VCaP (cell line): ENCODE measurements around the gene TMEM126B.

Source experiments
- H3K27ac ChIP-seq: fragments of 450-650 bp; 2 replicates; pipeline ENCODE4 v1.5.1; 2017
- TF ChIP-seq, protein P1 (sequence below): fragments of 450-650 bp; conservative IDR thresholded peaks from 2 replicates; pipeline ENCODE4 v1.5.1; 2017; ENCODE audit warnings: mild to moderate bottlenecking, moderate library complexity

Gene TMEM126B

DNA sequence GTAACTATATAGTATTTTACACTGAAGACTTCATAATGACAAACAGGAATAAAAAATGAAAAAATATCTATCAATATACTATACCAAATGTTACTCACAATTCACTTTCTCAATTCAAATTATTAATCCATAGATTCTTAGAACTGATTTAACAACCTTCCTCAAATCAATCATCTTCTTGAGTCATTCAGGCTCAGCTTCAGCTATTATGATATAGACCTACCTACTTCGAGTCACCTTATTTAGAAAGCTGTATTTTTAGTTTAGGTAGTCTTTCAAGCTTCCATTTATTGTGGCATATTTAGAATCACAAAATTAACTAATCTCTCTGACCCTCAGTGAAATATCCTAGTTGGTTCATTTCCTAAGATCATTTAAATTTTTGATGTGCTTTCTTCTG is 28.4 kb downstream of the TMEM126B start:
- TF ChIP-seq, protein P1, sequence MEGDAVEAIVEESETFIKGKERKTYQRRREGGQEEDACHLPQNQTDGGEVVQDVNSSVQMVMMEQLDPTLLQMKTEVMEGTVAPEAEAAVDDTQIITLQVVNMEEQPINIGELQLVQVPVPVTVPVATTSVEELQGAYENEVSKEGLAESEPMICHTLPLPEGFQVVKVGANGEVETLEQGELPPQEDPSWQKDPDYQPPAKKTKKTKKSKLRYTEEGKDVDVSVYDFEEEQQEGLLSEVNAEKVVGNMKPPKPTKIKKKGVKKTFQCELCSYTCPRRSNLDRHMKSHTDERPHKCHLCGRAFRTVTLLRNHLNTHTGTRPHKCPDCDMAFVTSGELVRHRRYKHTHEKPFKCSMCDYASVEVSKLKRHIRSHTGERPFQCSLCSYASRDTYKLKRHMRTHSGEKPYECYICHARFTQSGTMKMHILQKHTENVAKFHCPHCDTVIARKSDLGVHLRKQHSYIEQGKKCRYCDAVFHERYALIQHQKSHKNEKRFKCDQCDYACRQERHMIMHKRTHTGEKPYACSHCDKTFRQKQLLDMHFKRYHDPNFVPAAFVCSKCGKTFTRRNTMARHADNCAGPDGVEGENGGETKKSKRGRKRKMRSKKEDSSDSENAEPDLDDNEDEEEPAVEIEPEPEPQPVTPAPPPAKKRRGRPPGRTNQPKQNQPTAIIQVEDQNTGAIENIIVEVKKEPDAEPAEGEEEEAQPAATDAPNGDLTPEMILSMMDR: no peak
- H3K27ac ChIP-seq: no peak overlapping the region

GRCh38 chr11:85658180-85658579 is 29.8 kb downstream of the TMEM126B start:
- TF ChIP-seq, protein P1: no peak

GRCh38 chr11:85661972-85662664 is 33.7 kb downstream of the TMEM126B start:
- TF ChIP-seq, protein P1: no peak
- no peak overlapping the region; the same call in 1 of the 2 replicates for H3K27ac ChIP-seq

More at GRCh38 chr11:85658180-85658579, 29.8 kb downstream of the TMEM126B start:
- no peak overlapping the region for H3K27ac ChIP-seq

DNA sequence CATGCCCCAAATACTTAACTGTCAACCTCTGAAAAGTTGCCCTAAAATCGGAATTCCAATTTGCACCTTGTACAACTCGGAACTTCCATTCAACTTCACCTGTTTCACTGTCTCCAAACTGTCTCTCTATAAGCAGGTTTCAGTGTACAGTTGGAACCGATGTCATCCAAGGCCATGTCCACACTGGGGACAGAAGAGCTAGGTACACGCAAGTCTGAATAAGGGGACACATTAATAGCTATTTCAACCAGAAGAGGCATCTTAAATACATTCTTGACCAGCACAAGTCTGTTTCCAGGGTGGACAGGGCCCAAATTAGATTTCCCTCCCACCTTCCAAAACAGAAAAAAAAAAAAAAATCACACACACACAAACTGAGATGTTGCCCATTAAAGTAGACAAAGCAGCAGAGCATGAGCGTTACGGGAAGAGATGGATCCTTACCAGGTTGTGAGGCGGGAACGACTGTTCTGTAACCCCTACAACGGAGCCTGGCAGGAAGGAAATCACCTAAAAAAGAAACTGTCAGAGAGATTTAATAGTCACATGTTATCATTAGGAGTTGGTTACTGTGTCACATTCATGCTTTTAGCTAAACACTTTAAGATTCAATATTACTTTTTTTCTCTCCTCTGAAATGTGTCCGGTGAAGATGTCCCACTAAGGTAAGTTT is 34.8 kb downstream of the TMEM126B start:
- H3K27ac ChIP-seq: peak overlapping the region; percentile 98
- TF ChIP-seq, protein P1: no peak

- peak overlapping the region; percentile 98 for H3K27ac ChIP-seq
Measured at GRCh38 chr11:85663753-85664614, 35.6 kb downstream of the TMEM126B start.

GRCh38 chr11:85664615-85665481 is 36.5 kb downstream of the TMEM126B start, which contains the start of gene CREBZF:
Gene CREBZF, minus strand, starts transcription at chr11:85665129. Its CDS starts 254 bp downstream, at chr11:85664875.
- TF ChIP-seq, protein P1: no peak

More at GRCh38 chr11:85663753-85664614, 35.6 kb downstream of the TMEM126B start:
- TF ChIP-seq, protein P1: peak; percentile 79

More at GRCh38 chr11:85664615-85665481, 36.5 kb downstream of the TMEM126B start, which contains the start of gene CREBZF:
- peak within 1 kb of the TSS; percentile 98 for H3K27ac ChIP-seq
